ENCODE data around the gene CEP192. TPM values are rescaled to one million over a fixed set of nuclear protein-coding genes. Genes with fewer than 3 reads are reported as not detected.

The CEP192 gene
- total RNA-seq, 1 donor from 2014 or later: 17.9 TPM

DNA sequence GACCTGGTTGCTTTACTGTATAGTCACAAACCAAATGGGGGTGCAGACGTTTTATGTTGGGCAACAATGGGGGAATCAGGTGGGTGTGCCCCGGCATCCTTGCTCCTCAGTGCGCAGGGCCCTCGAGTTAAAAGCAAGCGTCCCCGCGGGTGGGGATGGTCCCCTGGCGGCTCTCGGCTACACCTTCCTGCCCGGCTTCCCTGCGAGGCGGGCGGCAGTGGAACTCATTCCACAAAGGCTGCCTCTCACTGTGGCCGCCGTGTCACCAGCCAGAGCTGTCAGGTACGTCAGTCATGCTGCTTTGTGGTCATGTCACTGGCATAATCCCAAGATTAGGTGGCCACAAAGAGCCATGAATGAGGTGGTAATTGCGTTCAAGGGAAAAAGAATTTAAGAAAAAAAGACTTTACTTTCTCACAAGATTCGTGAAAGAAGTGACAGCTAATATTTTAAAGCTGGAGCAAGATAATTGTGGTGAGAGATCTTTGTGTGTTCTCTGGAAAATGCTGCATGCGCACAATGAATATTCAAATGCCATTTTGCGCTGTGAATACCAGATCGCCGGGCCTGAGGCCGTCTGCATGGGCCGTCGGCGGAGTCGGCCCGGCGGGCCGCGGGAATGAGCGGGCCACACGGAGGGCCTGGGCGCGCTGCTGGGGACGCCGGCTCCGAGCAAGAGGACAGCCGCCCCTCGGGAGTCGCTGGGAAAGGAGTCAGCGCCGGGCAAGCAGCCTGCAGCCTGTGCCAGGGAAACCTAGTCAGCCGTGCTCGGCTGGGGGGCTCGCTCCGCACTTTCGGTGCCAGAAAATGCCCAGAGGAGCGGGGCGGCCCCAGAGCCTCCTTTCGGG lies 145.1 kb downstream of the CEP192 start:
- no peak for DNase-seq (ENCODE audit: extremely low spot score in 2 of 2)
- intact Hi-C loops (cut with DNase I): no loop called here

DNA sequence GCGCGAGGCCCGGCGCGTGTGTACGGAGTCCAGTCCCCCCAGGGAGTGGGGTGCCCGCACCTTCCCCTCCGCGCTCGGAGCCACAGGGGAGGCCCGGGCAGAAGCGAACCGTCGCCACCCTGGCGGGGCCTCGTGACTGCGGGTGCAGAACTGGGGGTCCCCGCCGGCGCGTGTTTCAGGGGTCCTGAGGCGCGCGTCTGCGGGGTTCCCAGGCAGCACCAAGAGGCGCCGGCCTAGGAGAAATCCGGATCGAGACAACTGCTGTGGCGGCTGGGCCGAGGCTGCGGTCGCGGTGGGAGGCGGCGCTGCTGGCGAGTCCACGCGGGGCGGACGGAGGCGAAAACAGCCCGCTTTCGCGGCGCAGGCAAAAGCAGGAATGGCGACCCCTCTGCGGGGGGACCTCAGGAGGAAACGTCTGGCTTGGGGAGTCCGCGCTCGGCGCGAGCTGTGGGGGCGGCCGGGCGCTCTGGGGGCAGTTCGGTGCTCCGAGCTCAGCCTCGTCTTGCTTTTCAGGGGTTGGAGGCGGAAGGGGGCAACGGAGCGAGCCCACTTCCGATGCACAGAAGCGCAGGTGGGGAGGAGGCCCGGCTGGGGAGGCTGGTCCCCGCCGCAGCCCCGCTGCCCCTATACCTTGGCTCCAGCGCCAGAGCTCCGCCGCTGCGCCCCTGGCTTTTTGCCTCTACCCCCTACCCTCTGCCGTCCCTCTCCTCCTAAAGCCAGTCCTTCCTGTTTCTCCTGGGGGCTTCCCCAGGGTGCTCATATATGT lies 145.9 kb downstream of the CEP192 start:
- no peaks in the 10 kb centered on the region for H3K9me3 ChIP-seq
- peak overlapping the region; percentile 63 to 81 for H3K4me3 ChIP-seq
- TF ChIP-seq, protein P1, sequence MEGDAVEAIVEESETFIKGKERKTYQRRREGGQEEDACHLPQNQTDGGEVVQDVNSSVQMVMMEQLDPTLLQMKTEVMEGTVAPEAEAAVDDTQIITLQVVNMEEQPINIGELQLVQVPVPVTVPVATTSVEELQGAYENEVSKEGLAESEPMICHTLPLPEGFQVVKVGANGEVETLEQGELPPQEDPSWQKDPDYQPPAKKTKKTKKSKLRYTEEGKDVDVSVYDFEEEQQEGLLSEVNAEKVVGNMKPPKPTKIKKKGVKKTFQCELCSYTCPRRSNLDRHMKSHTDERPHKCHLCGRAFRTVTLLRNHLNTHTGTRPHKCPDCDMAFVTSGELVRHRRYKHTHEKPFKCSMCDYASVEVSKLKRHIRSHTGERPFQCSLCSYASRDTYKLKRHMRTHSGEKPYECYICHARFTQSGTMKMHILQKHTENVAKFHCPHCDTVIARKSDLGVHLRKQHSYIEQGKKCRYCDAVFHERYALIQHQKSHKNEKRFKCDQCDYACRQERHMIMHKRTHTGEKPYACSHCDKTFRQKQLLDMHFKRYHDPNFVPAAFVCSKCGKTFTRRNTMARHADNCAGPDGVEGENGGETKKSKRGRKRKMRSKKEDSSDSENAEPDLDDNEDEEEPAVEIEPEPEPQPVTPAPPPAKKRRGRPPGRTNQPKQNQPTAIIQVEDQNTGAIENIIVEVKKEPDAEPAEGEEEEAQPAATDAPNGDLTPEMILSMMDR (IDR thresholded peaks at IDR 0.05): no peak
- TF ChIP-seq POLR2AphosphoS5 (IDR thresholded peaks at IDR 0.05; ENCODE audit: insufficient read depth in 1 of 2, low read depth in 1 of 2): peak in 1 of 2 donors; percentile 28
- no peaks in the 10 kb centered on the region for H3K27me3 ChIP-seq
- H3K4me1 ChIP-seq: peaks cover 12% of the 10 kb centered on the region
- no peaks in the 10 kb centered on the region for H3K36me3 ChIP-seq
- intact Hi-C loops (cut with DNase I): no loop called here
- H3K27ac ChIP-seq: peak overlapping the region; percentile 76
- no peak for DNase-seq (ENCODE audit: extremely low spot score in 2 of 2)

More for the DNA sequence above, 145.1 kb downstream of the CEP192 start:
- Histone ChIP-seq H3K27me3 (no peaks in the 10 kb centered on the region), H3K36me3 (no peaks in the 10 kb centered on the region), H3K9me3 (no peaks in the 10 kb centered on the region), H3K4me3 (peak overlapping the region; percentile 63 to 81), H3K4me1 (peaks cover 12% of the 10 kb centered on the region), H3K27ac (peak overlapping the region; percentile 76)
- no peak for TF ChIP-seq POLR2AphosphoS5 (IDR thresholded peaks at IDR 0.05; ENCODE audit: insufficient read depth in 1 of 2, low read depth in 1 of 2)
- TF ChIP-seq POLR2A (IDR thresholded peaks at IDR 0.05): no peak
- TF ChIP-seq, protein P1 (IDR thresholded peaks at IDR 0.05): no peak

DNA sequence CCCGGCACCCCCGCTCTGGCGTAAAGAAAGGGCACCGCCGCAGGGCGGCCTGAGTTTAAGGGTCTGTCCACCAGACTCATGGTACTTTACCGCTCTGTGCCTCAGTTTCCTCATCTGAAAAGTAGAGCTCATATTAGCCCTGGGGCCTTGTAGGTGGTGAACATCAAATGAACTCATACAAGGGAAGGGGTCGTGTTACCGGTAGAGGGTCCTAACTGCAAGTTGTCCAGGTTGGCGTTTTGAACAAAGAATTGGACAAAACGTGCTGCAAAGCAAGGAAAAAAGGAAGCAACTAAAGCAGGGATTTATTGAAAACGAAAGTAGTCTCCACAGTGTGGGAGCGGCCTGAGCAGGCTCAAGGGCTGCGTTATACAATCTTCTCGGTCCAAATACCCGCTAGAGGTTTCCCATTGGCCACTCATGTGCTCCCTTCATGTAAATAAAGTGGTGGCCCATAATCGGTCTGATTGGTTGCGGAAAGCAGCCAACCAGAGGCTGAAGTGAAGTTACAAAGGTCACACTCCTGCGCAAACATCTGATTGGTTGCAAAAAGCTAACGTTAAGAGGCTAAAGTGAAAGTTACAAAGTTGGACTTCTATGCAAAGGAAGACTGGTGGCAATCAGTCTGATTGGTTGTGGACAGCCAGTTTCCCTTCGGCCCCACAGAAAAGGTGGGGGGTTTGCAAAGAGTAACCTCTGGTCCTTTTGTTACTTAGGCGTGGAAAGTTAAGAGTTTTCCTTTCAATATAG lies 146.7 kb downstream of the CEP192 start:
- peak overlapping the region; percentile 63 to 81 for H3K4me3 ChIP-seq
- DNase-seq (ENCODE audit: extremely low spot score in 2 of 2): no peak
- no peaks in the 10 kb centered on the region for H3K27me3 ChIP-seq
- peaks cover 12% of the 10 kb centered on the region for H3K4me1 ChIP-seq
- H3K36me3 ChIP-seq: no peaks in the 10 kb centered on the region
- TF ChIP-seq POLR2AphosphoS5 (IDR thresholded peaks at IDR 0.05; ENCODE audit: insufficient read depth in 1 of 2, low read depth in 1 of 2) (peak in 1 of 2 donors; percentile 5), POLR2A (IDR thresholded peaks at IDR 0.05) (peak in 1 of 2 donors; percentile 27)
- TF ChIP-seq, protein P1 (IDR thresholded peaks at IDR 0.05): no peak
- peak overlapping the region; percentile 76 for H3K27ac ChIP-seq
- intact Hi-C loops (cut with DNase I): no loop called here
- H3K9me3 ChIP-seq: no peaks in the 10 kb centered on the region

DNA sequence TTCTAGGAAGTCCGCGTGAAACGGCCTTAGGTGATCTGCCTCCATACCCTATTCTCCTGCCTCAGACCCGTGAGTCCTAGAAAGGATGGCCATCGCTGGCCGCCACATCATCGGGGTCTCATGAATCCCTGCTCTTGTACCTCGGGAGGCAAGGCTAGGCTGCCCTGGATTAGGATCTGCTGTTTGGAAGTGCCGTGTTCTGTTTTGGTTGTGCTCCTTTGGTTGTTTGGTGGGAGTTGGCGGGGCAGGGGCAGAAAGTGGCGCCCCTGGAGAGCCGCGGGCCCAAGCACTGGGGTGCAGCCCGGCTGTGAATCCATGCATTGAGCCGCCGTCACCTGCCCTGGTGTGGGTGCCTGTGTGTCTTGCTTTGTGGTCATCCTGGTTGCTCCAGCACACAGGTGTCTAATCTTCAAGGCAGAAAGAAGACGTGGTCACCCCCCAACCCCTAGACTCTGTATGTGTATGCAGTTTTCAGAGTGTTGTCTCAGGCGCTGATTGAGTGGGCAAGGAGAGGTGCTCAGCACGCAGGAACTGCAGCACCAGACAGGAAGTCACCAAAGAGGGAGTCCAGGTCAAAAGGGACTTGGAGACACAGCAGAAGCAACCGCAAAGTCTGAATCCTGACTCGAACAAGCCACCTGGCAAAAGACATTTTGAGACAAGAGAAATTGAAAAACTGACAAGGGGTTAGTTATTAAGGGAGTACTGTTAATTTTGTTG lies 147.4 kb downstream of the CEP192 start:
- TF ChIP-seq, protein P1 (IDR thresholded peaks at IDR 0.05): no peak
- TF ChIP-seq POLR2A (IDR thresholded peaks at IDR 0.05) (no peak), POLR2AphosphoS5 (IDR thresholded peaks at IDR 0.05; ENCODE audit: insufficient read depth in 1 of 2, low read depth in 1 of 2) (no peak)
- peak overlapping the region; percentile 63 to 81 for H3K4me3 ChIP-seq
- no peak for DNase-seq (ENCODE audit: extremely low spot score in 2 of 2)
- peaks cover 12% of the 10 kb centered on the region for H3K4me1 ChIP-seq
- intact Hi-C loops (cut with DNase I): no loop called here
- H3K9me3 ChIP-seq: no peaks in the 10 kb centered on the region
- H3K27ac ChIP-seq: peak overlapping the region; percentile 76
- H3K27me3 ChIP-seq: no peaks in the 10 kb centered on the region
- no peaks in the 10 kb centered on the region for H3K36me3 ChIP-seq

All from vagina (tissue), 2 donors.